AG04450 (cell line): ENCODE data around the gene PPM1E. TPM values are rescaled to one million over a fixed set of nuclear protein-coding genes. Genes with fewer than 3 reads are reported as not detected.

ENCODE experiments used
- CTCF ChIA-PET: fragments of 300-600, 350-600 bp; formaldehyde crosslinking; extraction: SDS; loops from one replicate; lab custom pipeline; 2022; ENCODE audit warnings: antibody characterized with exemption, inconsistent platforms; lab: Charles Lee
- POLR2A ChIA-PET: fragments of 350-600 bp; formaldehyde crosslinking; extraction: SDS; loops from one replicate; lab custom pipeline; 2021; ENCODE audit warnings: antibody characterized with exemption, inconsistent platforms; lab: Yijun Ruan, JAX
- DNase-seq: peaks from one replicate; pipeline ENCODE4 v3.0.0-alpha.2; 2011; ENCODE audit warnings: low read depth, low spot score
- H3K27ac ChIP-seq: one replicate; pipeline ENCODE4 v1.5.1; 2012; ENCODE audit warnings: low read depth, low read length, control low read depth
- H3K27me3 ChIP-seq: one replicate; pipeline ENCODE4 v1.6.0; 2012; ENCODE audit warnings: low read length; ENCODE audit not compliant: control insufficient read depth, insufficient read depth
- H3K4me3 ChIP-seq: 2 replicates; pipeline ENCODE4 v1.5.1; 2011; ENCODE audit warnings: mild to moderate bottlenecking, low read depth, low read length, control low read depth
- H3K9me3 ChIP-seq: 2 replicates; pipeline ENCODE4 v1.5.1; 2012; ENCODE audit warnings: low read length; ENCODE audit not compliant: control insufficient read depth, insufficient read depth
- CTCF ChIP-seq: IDR thresholded peaks from 2 replicates; pipeline ENCODE4 v1.5.1; 2011; ENCODE audit warnings: low read depth, low read length, control low read depth, inconsistent platforms
- polyA plus RNA-seq: library from polyadenylated mRNA; depleted of rRNA; stranded (reverse); fragments of >200 nt; gene quantifications from 2 replicates; pipeline ENCODE4 v1.2.3, GENCODE V29; 2011

PPM1E gene
- polyA plus RNA-seq, 1 experiment = 0.64 TPM

- ChIA-PET CTCF (no interaction called here), POLR2A (no interaction called here)
- Histone ChIP-seq H3K4me3 (no peak overlapping the region), H3K27me3 (no peaks in the 10 kb centered on the region), H3K9me3 (no peaks in the 10 kb centered on the region), H3K27ac (no peak overlapping the region)
- no peak for DNase-seq
- no peak for TF ChIP-seq CTCF
Observed at GRCh38 chr17:58802188-58802587, 46.5 kb downstream of the PPM1E start.

GRCh38 chr17:58806046-58806445, 50.4 kb downstream of the PPM1E start:
- H3K9me3 ChIP-seq = no peaks in the 10 kb centered on the region
- POLR2A ChIA-PET = no interaction called here

GRCh38 chr17:58808609-58809563, 53.2 kb downstream of the PPM1E start:
- ChIA-PET POLR2A (no interaction called here), CTCF (interaction anchor here (0.6 kb wide), 1 partner anchor 136 kb away, joined by 4 read pairs; no protein-coding TSS in a partner anchor)
- DNase-seq = no peak
- Histone ChIP-seq H3K9me3 (no peaks in the 10 kb centered on the region), H3K27me3 (no peaks in the 10 kb centered on the region), H3K4me3 (no peak overlapping the region), H3K27ac (no peak overlapping the region)
- TF ChIP-seq CTCF = no peak

More at GRCh38 chr17:58806046-58806445, 50.4 kb downstream of the PPM1E start:
- TF ChIP-seq CTCF = no peak
- no peak overlapping the region for H3K4me3 ChIP-seq
- DNase-seq = no peak
- CTCF ChIA-PET = no interaction called here
- H3K27ac ChIP-seq = no peak overlapping the region
- H3K27me3 ChIP-seq = no peaks in the 10 kb centered on the region

- H3K27ac ChIP-seq = no peak overlapping the region
- H3K27me3 ChIP-seq = no peaks in the 10 kb centered on the region
- no peak for TF ChIP-seq CTCF
- POLR2A ChIA-PET = no interaction called here
- CTCF ChIA-PET = no interaction called here
- H3K4me3 ChIP-seq = no peak overlapping the region
- no peaks in the 10 kb centered on the region for H3K9me3 ChIP-seq
- DNase-seq = no peak
Observed at GRCh38 chr17:58809564-58809936, 53.9 kb downstream of the PPM1E start.

GRCh38 chr17:58811290-58811689, 55.6 kb downstream of the PPM1E start:
- no peak for DNase-seq
- no peaks in the 10 kb centered on the region for H3K27me3 ChIP-seq
- no peaks in the 10 kb centered on the region for H3K9me3 ChIP-seq
- TF ChIP-seq CTCF = no peak
- ChIA-PET POLR2A (no interaction called here), CTCF (no interaction called here)
- H3K27ac ChIP-seq = no peak overlapping the region
- no peak overlapping the region for H3K4me3 ChIP-seq
